ENCODE data around the gene RASA4. TPM values are rescaled to one million over a fixed set of nuclear protein-coding genes. Genes with fewer than 3 reads are reported as not detected.
"Not testable (repeated sequence)": the region's sequence is repeated elsewhere in the genome, so short reads cannot be mapped to it uniquely, and the experiment has no call there.

Gene RASA4
- total RNA-seq, 1 donor from 2014 or later: 6.1 TPM

GRCh38 chr7:102613575-102614345, 2.8 kb downstream of the RASA4 start:
- not testable (repeated sequence) for H3K4me2 ChIP-seq; H3K4me3 Mint-ChIP-seq; H3K27ac ChIP-seq; H3K36me3 Mint-ChIP-seq; H3K4me3 ChIP-seq; H3K79me2 ChIP-seq (ENCODE audit: low read depth); H3K9ac ChIP-seq; H3K4me1 ChIP-seq; H3K36me3 ChIP-seq; H4K20me1 ChIP-seq (ENCODE audit: low read depth); H3K9me3 ChIP-seq (ENCODE audit: low read depth); H3K9me3 Mint-ChIP-seq; H3K4me1 Mint-ChIP-seq; DNase-seq (ENCODE audit: low spot score); H3K27ac Mint-ChIP-seq; H3F3A ChIP-seq (ENCODE audit: low read depth); H3K27me3 Mint-ChIP-seq (ENCODE audit: insufficient read depth, low read depth); H2AFZ ChIP-seq (replicated peaks); H3K27me3 ChIP-seq

GRCh38 chr7:102611675-102612325, 4.8 kb downstream of the RASA4 start:
- not testable (repeated sequence) for H3K36me3 Mint-ChIP-seq; H3K27ac ChIP-seq; H3K4me1 Mint-ChIP-seq; H3K9ac ChIP-seq; H3K27me3 Mint-ChIP-seq (ENCODE audit: insufficient read depth, low read depth); H3F3A ChIP-seq (ENCODE audit: low read depth); H3K9me3 Mint-ChIP-seq; H3K4me3 ChIP-seq; H3K27ac Mint-ChIP-seq; H3K36me3 ChIP-seq; H3K9me3 ChIP-seq (ENCODE audit: low read depth); H3K79me2 ChIP-seq (ENCODE audit: low read depth); H3K27me3 ChIP-seq; H4K20me1 ChIP-seq (ENCODE audit: low read depth); H2AFZ ChIP-seq (replicated peaks); H3K4me1 ChIP-seq; H3K4me3 Mint-ChIP-seq
- H3K4me2 ChIP-seq: peak overlapping the region; percentile 52
- peak; percentile 63 for DNase-seq (ENCODE audit: low spot score)

DNA sequence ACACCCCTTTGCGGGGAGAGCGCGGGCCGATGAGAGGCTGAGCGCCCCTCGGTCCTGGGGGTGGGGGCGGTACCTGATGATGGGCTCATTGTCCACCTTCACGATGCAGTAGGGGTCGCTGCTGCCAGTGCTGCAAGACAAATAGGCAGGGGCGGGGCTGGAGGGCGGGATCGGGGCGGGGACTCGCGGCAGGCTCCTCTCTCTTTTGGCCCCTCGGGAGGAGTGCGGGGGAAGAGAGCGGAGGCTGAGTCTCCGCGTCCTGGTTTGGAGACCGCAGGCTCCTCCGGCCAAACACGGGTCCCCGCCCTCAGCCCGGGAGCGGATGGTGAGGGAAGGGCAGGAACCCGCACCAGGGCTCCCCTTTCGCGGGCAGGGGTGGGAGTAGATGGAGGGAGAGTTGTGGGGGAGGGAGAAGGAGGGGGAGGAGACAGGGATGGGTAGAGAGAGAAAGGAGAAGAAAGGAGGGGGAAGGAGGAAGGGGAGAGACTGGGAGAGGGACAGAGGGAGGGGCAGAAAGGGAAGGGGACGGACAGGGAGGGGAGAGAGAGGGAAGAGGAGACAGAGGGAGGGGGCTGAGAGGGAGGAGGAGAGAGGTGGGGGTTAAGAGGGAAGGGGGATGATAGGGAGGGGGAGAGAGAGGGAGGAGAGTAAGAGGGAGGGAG, 5.4 kb downstream of the RASA4 start:
- not testable (repeated sequence) for H3K4me1 ChIP-seq; H3K27ac ChIP-seq; H3K4me2 ChIP-seq; H3K27me3 Mint-ChIP-seq (ENCODE audit: insufficient read depth, low read depth); H3K4me3 Mint-ChIP-seq; H3K36me3 Mint-ChIP-seq; DNase-seq (ENCODE audit: low spot score); H3K9ac ChIP-seq; H3F3A ChIP-seq (ENCODE audit: low read depth); H3K27ac Mint-ChIP-seq; H3K9me3 ChIP-seq (ENCODE audit: low read depth); H3K36me3 ChIP-seq; H2AFZ ChIP-seq (replicated peaks); H3K79me2 ChIP-seq (ENCODE audit: low read depth); H3K4me1 Mint-ChIP-seq; H4K20me1 ChIP-seq (ENCODE audit: low read depth); H3K4me3 ChIP-seq; H3K27me3 ChIP-seq; H3K9me3 Mint-ChIP-seq

- not testable (repeated sequence) for H3K4me3 ChIP-seq
Measured at GRCh38 chr7:102610441-102610840, 6.1 kb downstream of the RASA4 start.

GRCh38 chr7:102609734-102610133, 6.8 kb downstream of the RASA4 start:
- not testable (repeated sequence) for H3K9ac ChIP-seq; H3K36me3 Mint-ChIP-seq; H3K4me1 ChIP-seq; H3K36me3 ChIP-seq; H3K27me3 ChIP-seq; H4K20me1 ChIP-seq (ENCODE audit: low read depth); H3K4me3 ChIP-seq; H2AFZ ChIP-seq (replicated peaks); H3K4me3 Mint-ChIP-seq; H3K27me3 Mint-ChIP-seq (ENCODE audit: insufficient read depth, low read depth); H3K27ac ChIP-seq; DNase-seq (ENCODE audit: low spot score); H3K27ac Mint-ChIP-seq; H3K79me2 ChIP-seq (ENCODE audit: low read depth); H3K9me3 ChIP-seq (ENCODE audit: low read depth); H3K4me1 Mint-ChIP-seq; H3F3A ChIP-seq (ENCODE audit: low read depth); H3K9me3 Mint-ChIP-seq; H3K4me2 ChIP-seq

More at GRCh38 chr7:102610441-102610840, 6.1 kb downstream of the RASA4 start:
- H3K36me3 Mint-ChIP-seq; H3K27ac Mint-ChIP-seq; H3K4me1 Mint-ChIP-seq; H3K4me3 Mint-ChIP-seq; H3K36me3 ChIP-seq; H3K9me3 Mint-ChIP-seq; H2AFZ ChIP-seq (replicated peaks); H3K4me1 ChIP-seq; H3K27me3 Mint-ChIP-seq (ENCODE audit: insufficient read depth, low read depth); H3K9me3 ChIP-seq (ENCODE audit: low read depth); H3K79me2 ChIP-seq (ENCODE audit: low read depth); H4K20me1 ChIP-seq (ENCODE audit: low read depth); H3K9ac ChIP-seq; DNase-seq (ENCODE audit: low spot score); H3F3A ChIP-seq (ENCODE audit: low read depth); H3K27ac ChIP-seq; H3K4me2 ChIP-seq; H3K27me3 ChIP-seq: not testable (repeated sequence)

DNA sequence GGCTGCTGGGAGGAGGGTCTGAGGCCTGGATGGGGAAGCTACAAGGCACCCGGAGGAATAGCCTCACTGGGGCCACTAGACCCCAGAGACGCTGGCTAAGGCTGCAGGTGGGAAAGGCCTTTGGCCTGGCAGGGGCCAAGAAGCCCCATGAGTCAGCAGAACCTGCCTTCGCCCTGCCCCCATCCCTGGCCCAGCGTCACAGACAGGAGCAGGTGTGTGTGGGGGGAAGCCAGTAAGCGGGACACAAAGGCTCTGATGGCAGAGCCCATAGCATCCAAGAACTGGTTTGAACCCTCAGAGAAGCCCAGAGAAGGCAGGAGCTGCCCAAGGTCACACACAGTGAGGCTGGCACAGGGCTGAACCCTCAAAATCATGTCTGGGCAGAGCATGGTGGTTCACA, 9.7 kb downstream of the RASA4 start:
- not testable (repeated sequence) for H3K9ac ChIP-seq; H3K9me3 Mint-ChIP-seq; H3K4me1 Mint-ChIP-seq; H3K27ac ChIP-seq; H3K4me1 ChIP-seq; DNase-seq (ENCODE audit: low spot score); H3K27ac Mint-ChIP-seq; H3K79me2 ChIP-seq (ENCODE audit: low read depth); H3K9me3 ChIP-seq (ENCODE audit: low read depth); H3K4me3 Mint-ChIP-seq; H2AFZ ChIP-seq (replicated peaks); H3K4me2 ChIP-seq; H4K20me1 ChIP-seq (ENCODE audit: low read depth); H3F3A ChIP-seq (ENCODE audit: low read depth); H3K4me3 ChIP-seq; H3K36me3 Mint-ChIP-seq; H3K27me3 ChIP-seq; H3K27me3 Mint-ChIP-seq (ENCODE audit: insufficient read depth, low read depth); H3K36me3 ChIP-seq

DNA sequence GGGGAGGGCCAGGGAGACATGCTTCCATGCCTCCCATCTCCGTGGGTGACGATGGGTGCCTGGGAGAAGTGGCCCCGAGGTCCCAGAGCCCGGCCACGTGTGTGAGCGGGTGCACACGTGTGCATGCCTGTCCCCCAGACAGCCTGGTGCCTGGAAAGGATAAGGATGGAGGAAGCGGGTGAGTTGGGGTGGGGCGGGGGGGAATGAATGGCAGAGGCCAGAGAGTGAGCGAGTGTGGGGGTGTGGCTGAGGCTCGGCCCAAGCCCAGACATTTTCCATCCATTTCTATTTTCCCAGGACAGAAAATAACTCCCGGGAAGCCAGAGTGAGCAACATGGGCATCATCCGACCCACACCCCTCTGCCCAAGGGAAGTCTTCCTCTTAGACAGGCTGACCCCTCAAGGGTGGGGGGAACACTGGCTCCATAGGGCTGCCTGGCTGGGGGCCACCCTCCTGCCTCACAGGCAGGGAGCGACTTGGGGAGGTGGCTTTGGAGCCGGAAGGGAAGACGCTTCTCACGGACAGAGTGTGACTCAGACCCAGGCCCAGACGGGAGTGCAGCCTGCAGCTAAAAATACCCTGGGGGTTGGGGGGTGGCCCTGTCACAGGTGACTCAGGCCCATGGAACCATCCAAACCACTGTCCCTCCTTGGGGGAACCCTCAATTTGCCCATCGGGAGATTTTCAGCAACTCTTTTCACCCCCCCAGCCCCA, 12.0 kb downstream of the RASA4 start:
- H3F3A ChIP-seq (ENCODE audit: low read depth); H3K27me3 Mint-ChIP-seq (ENCODE audit: insufficient read depth, low read depth); H3K79me2 ChIP-seq (ENCODE audit: low read depth); H3K9me3 ChIP-seq (ENCODE audit: low read depth); H3K4me3 ChIP-seq; H3K27ac ChIP-seq; H3K4me2 ChIP-seq; H3K4me1 Mint-ChIP-seq; H3K9me3 Mint-ChIP-seq; H3K4me3 Mint-ChIP-seq; H2AFZ ChIP-seq (replicated peaks); H3K36me3 ChIP-seq; H3K27ac Mint-ChIP-seq; H4K20me1 ChIP-seq (ENCODE audit: low read depth); H3K27me3 ChIP-seq; H3K4me1 ChIP-seq; DNase-seq (ENCODE audit: low spot score); H3K36me3 Mint-ChIP-seq; H3K9ac ChIP-seq: not testable (repeated sequence)

Data from neural progenitor cell (in vitro differentiated cells).